ENCODE measurements around the gene TSPAN18. TPM values are rescaled to one million over a fixed set of nuclear protein-coding genes. Genes with fewer than 3 reads are reported as not detected.

The TSPAN18 gene, protein sequence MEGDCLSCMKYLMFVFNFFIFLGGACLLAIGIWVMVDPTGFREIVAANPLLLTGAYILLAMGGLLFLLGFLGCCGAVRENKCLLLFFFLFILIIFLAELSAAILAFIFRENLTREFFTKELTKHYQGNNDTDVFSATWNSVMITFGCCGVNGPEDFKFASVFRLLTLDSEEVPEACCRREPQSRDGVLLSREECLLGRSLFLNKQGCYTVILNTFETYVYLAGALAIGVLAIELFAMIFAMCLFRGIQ
- 10 to 100 TPM; 66.7 to 67.5 TPM for total RNA-seq

DNA sequence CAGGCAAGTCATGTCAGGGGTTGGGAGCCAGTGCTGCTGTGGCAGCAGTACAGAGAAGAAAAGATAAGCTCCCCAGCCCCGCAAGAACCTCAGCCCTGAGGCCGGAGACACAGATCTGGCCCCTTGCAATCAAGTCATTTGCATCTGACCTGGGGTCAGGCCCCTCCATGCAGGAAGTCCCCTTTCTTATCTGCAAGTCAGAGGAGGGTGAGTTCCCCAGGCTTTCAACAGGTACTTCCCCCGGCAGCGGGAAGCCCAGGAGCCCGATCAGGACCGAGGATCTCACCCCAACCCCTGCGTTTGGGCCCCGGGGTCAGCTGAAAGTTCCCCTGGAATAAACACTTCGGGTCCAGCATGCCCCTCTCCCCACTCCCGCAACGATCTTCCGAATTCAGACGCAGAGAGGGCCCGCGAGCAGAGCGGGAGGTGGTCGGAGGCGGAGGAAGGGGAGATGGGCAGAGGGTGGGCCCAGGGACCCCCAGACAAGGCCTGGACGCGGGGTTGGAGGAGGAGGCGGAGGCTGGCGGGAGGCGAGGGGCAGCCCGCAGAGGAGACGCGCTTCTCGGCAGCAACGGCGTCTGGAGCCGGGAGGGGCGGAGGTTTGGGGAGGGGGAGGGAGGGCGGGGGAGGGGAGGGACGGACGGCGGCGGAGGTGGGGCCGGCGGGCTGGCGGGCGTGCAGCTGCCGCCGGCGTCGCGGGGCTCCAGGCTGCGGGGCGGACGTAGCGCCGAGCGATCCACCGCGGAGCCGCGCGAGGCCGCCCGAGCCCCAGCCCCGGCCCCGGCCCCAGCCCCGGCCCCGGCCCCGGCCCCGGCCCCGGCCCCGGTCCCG lies at the start of gene TSPAN18:
TSPAN18 (plus strand) TSS at position 680 of the 831 bp plus-strand sequence. CDS start 179,455 bp downstream, outside the sequence.

DNA sequence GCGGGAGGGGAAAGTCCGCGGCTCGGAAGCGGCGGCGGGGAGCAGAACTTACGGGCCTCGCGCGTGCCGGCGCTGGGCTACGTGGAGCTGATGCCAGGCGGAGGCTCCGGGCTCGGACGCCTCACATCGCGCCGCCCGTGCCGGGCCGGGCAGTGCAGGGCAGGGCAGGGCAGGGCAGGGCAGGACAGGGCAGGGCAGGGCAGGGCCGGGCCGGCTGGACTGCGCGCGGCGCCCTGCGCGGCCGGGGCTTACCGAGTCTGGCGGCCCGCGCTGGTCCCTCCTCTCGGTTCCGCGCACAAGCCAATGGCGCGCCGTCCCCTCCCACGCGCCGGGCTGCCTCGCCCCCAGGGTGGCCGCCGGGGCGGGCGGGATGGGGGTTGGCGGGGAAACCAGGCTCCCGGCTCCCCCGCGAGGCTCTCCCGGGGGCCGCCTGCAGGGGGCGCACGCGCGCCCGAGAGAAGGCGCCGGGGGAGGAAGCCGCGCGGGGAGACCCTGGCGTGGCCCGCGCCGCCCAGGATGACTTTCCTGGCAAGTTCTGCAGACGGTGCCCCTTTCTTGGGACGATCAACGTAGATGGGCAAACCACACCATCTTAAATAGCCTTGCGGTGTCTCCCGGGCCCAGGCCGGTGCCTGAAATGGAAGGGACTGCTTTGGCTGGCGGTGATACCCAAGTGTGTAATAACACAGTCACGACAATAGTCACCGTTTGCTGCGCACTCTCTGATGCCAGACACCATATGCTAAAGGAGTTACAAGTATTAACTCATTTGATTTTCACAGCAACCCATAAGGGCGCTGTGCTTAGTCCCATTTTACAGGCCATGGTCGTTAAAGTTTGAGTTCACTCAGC lies 224.1 kb downstream of the TSPAN18 start, which contains the start of gene TP53I11:
TP53I11 (minus strand) TSS at position 259 of the 852 bp plus-strand sequence. CDS start 12,548 bp downstream, outside the sequence.

Other genes starting within 250 kb of the TSPAN18 start
- gene CD82, start 161.3 kb upstream of the TSPAN18 start, total RNA-seq = 10 to 100 TPM; 76.0 to 79.7 TPM
- 1 to 10 TPM in 1 of 2 experiments, under 1 TPM in 1; 0.91 to 1.3 TPM for gene TP53I11, start 223.9 kb downstream of the TSPAN18 start, total RNA-seq

All from activated naive CD4-positive, alpha-beta T cell treated with anti-CD3 and anti-CD28 coated beads, Interleukin-2, amount 10 ng/mL, durations not matched to agents 5 hours and 36 hours (primary cell).